HG03439 (cell line): ENCODE results near the gene CCDC117.
"Not testable (repeated sequence)": the region's sequence is repeated elsewhere in the genome, so short reads cannot be mapped to it uniquely, and the experiment has no call there.

Experiments
- ATAC-seq: cut with Tn5 transposase; IDR thresholded peaks from one replicate; pipeline ENCODE4 v1.9.1; 2021; ENCODE audit warnings: mild to moderate bottlenecking, moderate library complexity; ENCODE audit not compliant: unreplicated experiment

CCDC117 gene

DNA sequence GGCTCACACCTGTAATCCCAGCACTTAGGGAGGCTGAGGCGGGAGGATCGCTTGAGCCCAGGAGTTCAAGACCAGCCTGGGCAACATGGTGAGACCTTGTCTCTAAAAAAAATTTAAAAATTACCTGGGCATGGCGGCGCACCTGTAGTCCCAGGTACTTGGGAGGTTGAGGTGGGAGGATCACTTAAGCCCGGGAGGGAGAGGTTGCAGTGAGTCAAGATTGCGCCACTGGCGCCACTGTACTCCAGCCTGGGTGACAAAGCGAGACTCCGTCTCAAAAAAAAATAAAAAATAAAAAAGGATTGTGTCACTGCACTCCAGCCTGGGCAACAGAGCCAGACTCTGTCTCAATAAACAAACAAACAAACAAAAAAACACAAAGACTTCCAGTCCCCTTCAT, 52.0 kb downstream of the CCDC117 start:
- ATAC-seq: not testable (repeated sequence)

DNA sequence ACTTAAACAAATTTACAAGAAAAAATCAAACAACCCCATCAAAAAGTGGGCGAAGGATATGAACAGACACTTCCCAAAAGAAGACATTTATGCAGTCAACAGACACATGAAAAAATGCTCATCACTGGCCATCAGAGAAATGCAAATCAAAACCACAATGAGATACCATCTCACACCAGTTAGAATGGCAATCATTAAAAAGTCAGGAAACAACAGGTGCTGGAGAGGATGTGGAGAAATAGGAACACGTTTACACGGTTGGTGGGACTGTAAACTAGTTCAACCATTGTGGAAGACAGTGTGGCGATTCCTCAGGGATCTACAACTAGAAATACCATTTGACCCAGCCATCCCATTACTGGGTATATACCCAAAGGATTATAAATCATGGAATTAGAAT, 53.9 kb downstream of the CCDC117 start:
- not testable (repeated sequence) for ATAC-seq

DNA sequence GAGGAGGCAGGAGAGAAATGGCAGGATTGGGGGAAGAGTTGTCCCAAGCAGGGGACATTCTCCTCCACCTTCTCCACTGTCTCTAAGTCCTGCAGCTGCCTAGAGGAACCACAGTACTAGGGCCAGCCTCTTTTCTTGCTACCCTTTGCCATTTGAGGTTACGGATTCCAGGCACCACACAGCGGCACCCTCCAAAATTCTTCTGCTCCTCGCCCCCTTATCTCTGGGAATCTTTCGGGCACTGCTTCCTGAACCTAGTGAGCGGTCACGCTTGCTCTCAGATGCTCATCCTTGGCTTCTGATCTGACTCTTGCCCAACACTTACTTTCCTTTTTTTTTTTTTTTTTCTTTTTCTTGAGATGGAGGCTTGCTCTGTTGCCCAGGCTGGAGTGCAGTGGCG, 54.4 kb downstream of the CCDC117 start:
- ATAC-seq: no peak

DNA sequence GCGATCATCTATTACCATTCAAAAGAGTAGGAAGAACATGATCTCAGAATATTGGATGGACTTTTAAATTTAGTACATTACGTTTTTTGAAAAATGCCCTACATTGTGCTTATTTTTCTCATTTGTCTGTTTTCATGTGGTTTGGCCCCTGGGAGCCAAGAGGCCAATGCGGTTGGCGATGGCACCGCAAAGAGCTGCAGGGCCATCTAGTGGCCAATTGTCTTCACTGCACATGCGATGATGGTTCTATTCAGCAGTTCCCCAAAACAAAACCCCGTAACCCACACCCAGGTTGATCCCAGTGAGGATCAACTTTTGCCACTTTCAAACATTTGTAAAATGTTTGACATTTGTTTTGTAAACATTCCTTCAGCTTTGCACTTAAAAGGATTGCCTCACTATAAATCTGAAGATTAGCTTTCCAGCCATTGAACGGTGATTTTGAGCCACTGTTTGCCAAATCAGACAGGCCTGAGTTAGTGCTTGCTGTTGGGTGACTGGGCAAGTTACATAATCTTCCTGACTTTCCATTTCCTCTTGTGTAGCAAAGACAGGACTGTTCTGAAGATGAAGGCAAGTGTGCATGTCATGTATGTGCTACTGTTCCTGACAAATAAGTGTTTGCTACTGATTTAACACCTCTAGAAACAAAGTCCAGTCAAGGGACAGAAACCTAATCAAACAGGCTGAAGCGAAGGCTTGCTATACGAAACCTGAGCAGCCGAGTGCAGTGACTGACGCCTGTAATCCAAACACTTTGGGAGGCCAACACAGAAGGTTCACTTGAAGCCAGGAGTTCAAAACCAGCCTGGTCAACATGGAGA, 57.1 kb downstream of the CCDC117 start:
- ATAC-seq: no peak

DNA sequence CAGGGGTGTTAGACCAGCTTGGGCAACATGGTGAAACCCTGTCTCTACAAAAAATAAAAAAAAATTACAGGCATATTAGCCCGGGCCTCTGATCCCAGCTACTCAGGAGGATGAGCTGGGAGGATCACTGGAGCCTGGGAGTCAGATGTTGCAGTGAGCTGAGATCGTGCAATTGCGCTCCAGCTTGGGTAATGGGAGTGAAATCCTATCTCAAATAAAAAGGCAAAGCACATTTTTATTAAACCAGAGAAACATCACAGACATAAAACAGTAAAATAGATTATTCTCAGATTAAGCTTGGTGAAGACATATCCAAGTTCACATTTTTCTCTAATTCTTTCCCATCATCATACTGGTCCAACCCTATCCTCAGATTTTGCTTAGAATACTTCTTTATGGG, 57.9 kb downstream of the CCDC117 start:
- no peak for ATAC-seq

DNA sequence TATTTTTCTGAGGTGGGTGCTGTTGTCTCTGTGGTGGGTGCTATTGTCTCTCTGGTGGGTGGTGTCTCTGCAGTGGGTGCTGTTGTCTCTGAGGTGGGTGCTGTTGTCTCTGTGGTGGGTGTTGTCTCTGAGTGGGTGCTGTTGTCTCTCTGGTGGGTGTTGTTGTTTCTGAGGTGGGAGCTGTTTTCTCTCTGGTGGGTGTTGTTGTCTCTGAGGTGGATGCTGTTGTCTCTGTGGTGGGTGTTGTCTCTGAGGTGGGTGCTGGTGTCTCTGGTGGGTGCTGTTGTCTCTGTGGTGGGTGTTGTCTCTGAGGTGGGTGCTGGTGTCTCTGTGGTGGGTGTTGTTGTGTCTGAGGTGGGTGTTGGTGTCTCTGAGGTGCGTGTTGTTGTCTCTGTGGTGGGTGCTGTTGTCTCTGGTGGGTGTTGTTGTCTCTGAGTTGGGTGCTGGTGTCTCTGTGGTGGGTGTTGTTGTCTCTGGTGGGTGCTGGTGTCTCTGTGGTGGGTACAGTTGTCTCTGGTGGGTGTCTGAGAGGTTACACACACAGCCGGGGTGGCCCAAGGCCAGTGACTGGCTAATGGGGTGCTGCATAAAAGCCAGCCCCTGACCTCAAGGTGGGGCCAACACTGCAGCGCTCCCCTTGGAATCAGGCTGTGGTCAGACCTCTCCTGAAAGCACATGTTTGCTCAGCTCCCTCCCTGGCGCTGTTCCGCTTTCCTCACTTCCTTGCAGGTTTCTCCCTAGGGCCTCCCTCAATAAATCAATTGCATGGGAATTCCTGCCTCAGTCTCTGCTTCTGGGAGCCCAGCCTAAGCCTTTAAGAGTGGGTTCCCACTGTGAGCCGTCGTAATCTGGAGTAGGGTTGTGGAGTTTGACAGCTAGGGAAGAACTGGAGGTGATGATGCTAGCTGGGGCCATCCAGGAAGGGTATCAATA, 58.9 kb downstream of the CCDC117 start:
- ATAC-seq: no peak

DNA sequence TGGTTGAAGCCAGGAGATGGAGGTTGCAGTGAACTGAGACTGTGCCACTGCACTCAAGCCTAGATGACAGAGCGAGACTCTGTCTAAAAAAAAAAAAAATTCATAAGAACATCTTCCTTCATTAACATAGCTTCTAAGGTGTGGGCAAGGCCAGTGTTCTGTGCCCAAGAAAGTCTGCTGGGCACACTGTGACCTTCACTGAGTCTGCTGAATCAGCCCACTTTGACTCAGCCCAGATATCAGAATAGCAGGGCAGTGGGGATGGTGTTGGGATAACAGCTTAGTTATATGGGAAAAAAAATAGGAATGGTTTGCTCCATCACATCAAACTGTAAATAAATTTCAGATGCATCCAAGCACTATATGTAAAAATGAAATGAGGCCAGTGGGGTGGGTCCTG, 60.2 kb downstream of the CCDC117 start:
- ATAC-seq: no peak

DNA sequence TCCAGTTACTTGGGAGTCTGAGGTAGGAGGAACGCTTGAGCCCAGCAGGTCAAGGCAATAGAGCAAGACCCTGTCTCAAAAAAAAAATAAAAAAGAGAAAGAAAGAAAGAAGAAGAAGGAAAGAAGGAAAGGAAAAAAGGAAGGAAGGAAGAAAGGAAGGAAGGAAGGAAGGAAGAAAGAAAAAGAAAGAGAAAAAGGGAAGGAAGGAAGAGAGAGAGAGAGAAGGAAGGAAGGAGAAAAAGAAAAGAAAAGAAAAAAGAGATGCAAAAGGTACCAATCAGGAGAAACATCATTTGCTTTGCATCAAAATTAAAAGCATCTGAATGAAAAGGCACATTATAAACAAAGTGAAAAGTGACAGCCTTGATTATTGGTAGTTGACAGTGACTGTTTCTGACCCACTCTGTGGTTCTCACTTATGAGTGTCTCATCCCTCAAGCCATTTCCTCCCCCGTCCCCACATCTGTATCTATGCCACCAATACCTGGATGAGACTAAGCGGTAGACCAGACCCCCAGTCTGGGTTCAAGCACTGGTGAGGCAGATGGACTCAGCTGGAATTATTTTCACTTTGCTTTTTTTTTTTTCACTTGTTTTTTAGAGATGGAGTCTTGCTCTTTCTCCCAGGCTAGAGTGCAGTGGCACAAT, 60.9 kb downstream of the CCDC117 start:
- ATAC-seq: no peak

DNA sequence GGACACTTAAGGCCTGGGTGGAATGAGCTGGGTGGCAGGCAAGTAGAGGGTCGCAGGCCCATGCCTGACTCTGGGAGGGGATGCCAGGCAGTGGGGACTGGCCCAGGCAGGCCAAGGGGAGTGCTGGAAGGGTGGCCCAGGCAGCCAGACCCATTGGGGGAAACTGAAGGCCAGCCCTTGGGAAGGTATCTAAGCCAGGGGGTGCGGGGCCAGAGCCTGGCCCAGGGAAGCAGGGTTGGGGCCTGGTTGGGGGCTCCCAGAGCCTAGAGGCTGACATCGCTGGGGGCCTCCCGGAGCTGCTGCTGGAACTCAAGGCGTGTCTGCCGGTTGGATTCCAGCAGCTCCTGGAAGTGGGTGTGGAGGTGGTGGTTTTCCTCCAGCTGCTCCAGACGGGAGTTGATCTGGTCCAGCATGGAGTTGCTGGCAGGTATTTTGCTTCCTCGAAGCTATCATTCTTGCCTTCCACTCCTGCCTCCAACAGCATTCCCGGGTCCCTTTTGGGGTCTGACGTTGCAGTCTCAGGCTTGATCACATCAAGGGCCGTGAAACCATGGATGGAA, 63.2 kb downstream of the CCDC117 start:
- no peak for ATAC-seq

DNA sequence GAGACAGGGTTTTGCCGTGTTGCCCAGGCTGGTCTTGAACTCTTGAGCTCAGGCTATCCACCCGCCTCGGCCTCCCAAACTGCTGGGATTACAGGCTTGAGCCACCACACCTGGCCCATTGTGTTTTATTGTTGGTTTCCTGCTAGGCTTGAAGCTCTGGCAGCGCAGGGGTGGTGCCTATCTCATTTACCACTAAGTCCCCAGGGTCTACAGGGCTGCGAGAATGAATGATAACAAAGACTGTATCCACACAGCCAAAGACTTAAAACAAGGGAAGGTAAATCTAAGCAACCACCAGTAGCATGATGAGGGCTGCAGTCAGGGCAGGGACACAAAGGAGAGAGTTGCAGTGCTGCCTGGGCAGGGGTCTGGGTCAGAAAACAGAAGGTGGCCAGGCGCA, 65.1 kb downstream of the CCDC117 start:
- no peak for ATAC-seq
